SK-N-SH (cell line): Measurements from ENCODE around the gene PDZD2. TPM values are rescaled to one million over a fixed set of nuclear protein-coding genes. Genes with fewer than 3 reads are reported as not detected.

ENCODE experiments used
- CTCF ChIA-PET: fragments of 300-600, 350-600 bp; formaldehyde crosslinking; extraction: SDS; loops from one replicate; lab custom pipeline; 2021; lab: Yijun Ruan, JAX
- POLR2A ChIA-PET: fragments of 350-600 bp; sonication (Branson Sonifier 250); formaldehyde crosslinking; extraction: SDS; loops from one replicate; lab custom pipeline; 2020; ENCODE audit warnings: antibody characterized with exemption, inconsistent platforms; lab: Yijun Ruan, JAX
- DNase-seq: peaks from one replicate; pipeline ENCODE4 v3.0.0; 2012
- H2AFZ ChIP-seq: fragments of 200-600 bp; sonication (generic); 2 replicates; pipeline ENCODE4 v1.8.1; 2016; ENCODE audit warnings: antibody characterized with exemption, mild to moderate bottlenecking, low read depth
- H3F3A ChIP-seq: fragments of 200-600 bp; sonication (generic); replicated peaks from 2 replicates; pipeline ENCODE3; 2016; ENCODE audit warnings: antibody characterized with exemption, mild to moderate bottlenecking; ENCODE audit not compliant: insufficient read depth
- H3K27ac ChIP-seq, 2 experiments: fragments of 200-500 bp in 1 of 2; fragments of 200-600 bp in 1 of 2; sonication (Bioruptor generic) in 1 of 2; sonication (generic), shearing (Covaris generic) in 1 of 2; 2 replicates each; pipeline versions ENCODE4 v1.5.1 to v1.6.1; 2014 to 2016; ENCODE audit warnings: low read depth in 2 of 2, inconsistent platforms in 1 of 2, low read length in 1 of 2, mild to moderate bottlenecking in 1 of 2, mixed read lengths in 1 of 2
- H3K27me3 ChIP-seq: fragments of 200-600 bp; sonication (generic), shearing (Covaris generic); 2 replicates; pipeline ENCODE4 v1.6.1; 2016; ENCODE audit warnings: mixed run types; ENCODE audit not compliant: insufficient read depth
- H3K36me3 ChIP-seq, 2 experiments: fragments of 200-500 bp in 1 of 2; fragments of 200-600 bp in 1 of 2; sonication (Bioruptor generic) in 1 of 2; sonication (generic) in 1 of 2; replicated peaks in 1 of 2; 2 replicates each; pipeline versions ENCODE3 to v1.5.1; 2014 to 2016; ENCODE audit warnings: low read length in 1 of 2, mild to moderate bottlenecking in 1 of 2; ENCODE audit not compliant: insufficient read depth in 2 of 2, control insufficient read depth in 1 of 2
- H3K4me1 ChIP-seq, 2 experiments: fragments of 200-500 bp in 1 of 2; fragments of 200-600 bp in 1 of 2; sonication (Bioruptor generic) in 1 of 2; sonication (generic), shearing (Covaris generic) in 1 of 2; 2 replicates each; pipeline versions ENCODE4 v1.5.1 to v1.6.1; 2014 to 2016; ENCODE audit warnings: low read depth in 1 of 2, low read length in 1 of 2, mixed run types in 1 of 2; ENCODE audit not compliant: insufficient read depth in 2 of 2, control insufficient read depth in 1 of 2
- H3K4me2 ChIP-seq: fragments of 200-600 bp; sonication (generic), shearing (Covaris generic); 2 replicates; pipeline ENCODE4 v1.6.1; 2017; ENCODE audit warnings: mixed run types
- H3K4me3 ChIP-seq, 2 experiments: fragments of 200-500 bp in 1 of 2; fragments of 200-600 bp in 1 of 2; sonication (Bioruptor generic) in 1 of 2; sonication (generic), shearing (Covaris generic) in 1 of 2; 2 replicates each; pipeline versions ENCODE4 v1.5.1 to v1.8.1; 2014 to 2016; ENCODE audit warnings: low read depth in 2 of 2, inconsistent platforms in 1 of 2, low read length in 1 of 2, mild to moderate bottlenecking in 1 of 2, mixed read lengths in 1 of 2, moderate library complexity in 1 of 2
- H3K79me2 ChIP-seq: fragments of 200-600 bp; sonication (generic); 2 replicates; pipeline ENCODE4 v1.8.1; 2017; ENCODE audit warnings: mild to moderate bottlenecking; ENCODE audit not compliant: insufficient read depth
- H3K9ac ChIP-seq: fragments of 200-600 bp; sonication (generic); 2 replicates; pipeline ENCODE4 v1.6.1; 2017; ENCODE audit warnings: mixed run types
- H3K9me2 ChIP-seq: fragments of 200-600 bp; sonication (generic); 2 replicates; pipeline ENCODE4 v1.6.1; 2017; ENCODE audit warnings: mixed run types
- H3K9me3 ChIP-seq: fragments of 200-600 bp; sonication (generic); 2 replicates; pipeline ENCODE4 v1.6.1; 2017; ENCODE audit warnings: mixed run types, mild to moderate bottlenecking, moderate library complexity
- H4K20me1 ChIP-seq: fragments of 200-600 bp; sonication (generic); 2 replicates; pipeline ENCODE4 v1.6.1; 2017; ENCODE audit warnings: mild to moderate bottlenecking, mixed run types; ENCODE audit not compliant: insufficient read depth
- EP300 ChIP-seq, 2 experiments: IDR thresholded peaks; 2 replicates each; pipeline versions ENCODE4 v1.4.0 to v1.6.1; 2012; ENCODE audit warnings: borderline replicate concordance in 1 of 2, low read depth in 1 of 2, low read length in 1 of 2
- EZH2phosphoT487 ChIP-seq: fragments of 200-600 bp; sonication (generic); IDR thresholded peaks from 2 replicates; pipeline ENCODE4 v1.6.1; 2017; ENCODE audit warnings: low read depth, mixed run types, mild to moderate bottlenecking, antibody characterized with exemption, moderate library complexity, borderline replicate concordance
- JUND ChIP-seq: IDR thresholded peaks from 2 replicates; pipeline ENCODE4 v1.4.0; 2012
- MEF2A ChIP-seq: IDR thresholded peaks from 2 replicates; pipeline ENCODE4 v1.4.0; 2012; ENCODE audit warnings: low read depth, borderline replicate concordance
- MXI1 ChIP-seq: IDR thresholded peaks from 2 replicates; pipeline ENCODE4 v1.6.1; 2012; ENCODE audit warnings: mild to moderate bottlenecking, low read depth, low read length, improper control_type of control experiment
- NFIC ChIP-seq: IDR thresholded peaks from 2 replicates; pipeline ENCODE4 v1.4.0; 2012; ENCODE audit warnings: borderline replicate concordance
- PBX3 ChIP-seq: IDR thresholded peaks from 2 replicates; pipeline ENCODE4; 2012
- RAD21 ChIP-seq: IDR thresholded peaks from 2 replicates; pipeline ENCODE4 v1.6.1; 2012; ENCODE audit warnings: mild to moderate bottlenecking, low read length
- REST ChIP-seq: IDR thresholded peaks from 2 replicates; pipeline ENCODE4 v1.6.1; 2012; ENCODE audit warnings: mild to moderate bottlenecking, low read depth, low read length, moderate library complexity
- RXRA ChIP-seq: IDR thresholded peaks from 2 replicates; pipeline ENCODE4 v1.4.0; 2012; ENCODE audit warnings: low read depth, mild to moderate bottlenecking, borderline replicate concordance
- SIN3A ChIP-seq: IDR thresholded peaks from 2 replicates; pipeline ENCODE4 v1.6.1; 2012; ENCODE audit warnings: low read depth, mild to moderate bottlenecking, low read length, moderate library complexity, borderline replicate concordance
- TAF1 ChIP-seq: IDR thresholded peaks from 2 replicates; pipeline ENCODE4 v1.6.1; 2012; ENCODE audit warnings: low read depth, mild to moderate bottlenecking, low read length, moderate library complexity, borderline replicate concordance
- TCF12 ChIP-seq: IDR thresholded peaks from 2 replicates; pipeline ENCODE4 v1.4.0; 2012
- TEAD4 ChIP-seq: IDR thresholded peaks from 2 replicates; pipeline ENCODE4 v1.4.0; 2012; ENCODE audit warnings: mild to moderate bottlenecking, borderline replicate concordance; ENCODE audit not compliant: insufficient read depth
- YY1 ChIP-seq: IDR thresholded peaks from 2 replicates; pipeline ENCODE4 v1.4.0; 2012; ENCODE audit warnings: low read depth, mild to moderate bottlenecking
- WGBS: methylation state at CpG from one replicate; pipeline ENCODE4 v1.1.6; 2017; ENCODE audit warnings: low lambda C conversion rate; 5-methylcytosine and 5-hydroxymethylcytosine counted together
- polyA plus RNA-seq, 3 experiments: library from polyadenylated mRNA; depleted of rRNA; stranded (reverse); fragments of >200 nt; gene quantifications; 2 replicates each; pipeline ENCODE4 v1.2.3, GENCODE V29; 2012

PDZD2 gene
- polyA plus RNA-seq, 1 of the 3 experiments (the other 2 are of a cell fraction): 0.13 TPM

- Histone ChIP-seq H2AFZ (no peak overlapping the region), H3K27ac (no peak overlapping the region), H3K79me2 (no peaks in the 10 kb centered on the region), H3K9me2 (no peaks in the 10 kb centered on the region), H3F3A (no peaks in the 10 kb centered on the region), H3K36me3 (no peaks in the 10 kb centered on the region), H3K4me1 (peaks cover 0 to 3% of the 10 kb centered on the region in 2 experiments; a peak in 1 of 4 replicates), H3K4me2 (no peak overlapping the region), H3K9me3 (no peaks in the 10 kb centered on the region), H3K9ac (no peak overlapping the region), H4K20me1 (no peaks in the 10 kb centered on the region), H3K4me3 (no peak overlapping the region), H3K27me3 (no peaks in the 10 kb centered on the region; the same call in 1 of the 2 replicates)
- 22% methylated on average over 2 of the region's 2 CpGs for WGBS
- no peak for DNase-seq
- ChIA-PET CTCF (interaction anchor here (0.9 to 5.1 kb wide), 2 partner anchors 16 to 132 kb away, joined by 3 to 29 read pairs; no protein-coding TSS in a partner anchor), POLR2A (no interaction called here)
- TF ChIP-seq TEAD4 (no peak), PBX3 (no peak), EZH2phosphoT487 (no peak), RAD21 (no peak), MEF2A (no peak), JUND (no peak), SIN3A (no peak), EP300 (IDR thresholded peaks at IDR 0.05; ENCODE audit: borderline replicate concordance in 1 of 2, low read depth in 1 of 2, low read length in 1 of 2) (no peak), YY1 (no peak), MXI1 (no peak), RXRA (no peak), TCF12 (no peak), NFIC (no peak), REST (no peak), TAF1 (no peak)
These were observed 422.3 kb downstream of the PDZD2 start for GRCh38 chr5:32061236-32061635.
